Activated CD4-positive, CD25-positive, alpha-beta regulatory T cell treated with anti-CD3 and anti-CD28 coated beads, Interleukin-2, amount 50 U/mL, for 72 hours (primary cell): Measurements from ENCODE around the gene ADIPOQ.
"Not testable (repeated sequence)": the region's sequence is repeated elsewhere in the genome, so short reads cannot be mapped to it uniquely, and the experiment has no call there.

ENCODE experiments used
- DNase-seq: peaks from one replicate; pipeline ENCODE4 v3.0.0; 2021

Gene ADIPOQ

DNA sequence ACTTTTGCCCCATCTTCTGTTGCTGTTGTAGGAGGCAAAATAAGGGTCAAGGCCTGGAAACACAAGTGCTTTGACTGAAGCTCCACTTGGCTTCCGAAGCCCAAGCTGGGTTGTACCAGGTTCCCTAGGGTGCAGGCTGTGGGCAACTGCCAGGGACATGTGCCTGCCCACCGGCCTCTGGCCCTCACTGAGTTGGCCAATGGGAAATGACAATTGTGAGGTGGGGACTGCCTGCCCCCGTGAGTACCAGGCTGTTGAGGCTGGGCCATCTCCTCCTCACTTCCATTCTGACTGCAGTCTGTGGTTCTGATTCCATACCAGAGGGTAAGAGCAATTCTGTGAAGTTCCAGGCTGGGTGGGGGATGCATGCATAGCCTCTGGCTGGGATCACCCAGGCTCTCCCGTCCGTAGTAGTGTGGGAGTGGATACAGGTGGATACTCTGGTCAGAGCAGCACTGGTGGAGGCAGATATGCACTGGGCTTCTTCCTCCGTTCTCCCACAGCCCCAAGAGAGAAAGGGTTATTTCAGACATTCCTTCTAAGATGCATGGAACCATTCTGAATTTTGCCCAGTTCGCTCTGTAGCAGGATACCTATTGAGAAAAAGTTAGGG is at the start of gene ADIPOQ:
Gene ADIPOQ, plus strand, starts transcription at position 285 of the 613 bp plus-strand sequence. CDS start 10,349 bp downstream, outside the sequence.
- DNase-seq, result no peak

GRCh38 chr3:186798239-186798874 is 44.2 kb upstream of the ADIPOQ start:
- no peak for DNase-seq

- DNase-seq, result no peak
These were observed 42.2 kb upstream of the ADIPOQ start for GRCh38 chr3:186800285-186800684.

- DNase-seq, result no peak
These were observed 39.8 kb upstream of the ADIPOQ start for GRCh38 chr3:186802701-186803100.

DNA sequence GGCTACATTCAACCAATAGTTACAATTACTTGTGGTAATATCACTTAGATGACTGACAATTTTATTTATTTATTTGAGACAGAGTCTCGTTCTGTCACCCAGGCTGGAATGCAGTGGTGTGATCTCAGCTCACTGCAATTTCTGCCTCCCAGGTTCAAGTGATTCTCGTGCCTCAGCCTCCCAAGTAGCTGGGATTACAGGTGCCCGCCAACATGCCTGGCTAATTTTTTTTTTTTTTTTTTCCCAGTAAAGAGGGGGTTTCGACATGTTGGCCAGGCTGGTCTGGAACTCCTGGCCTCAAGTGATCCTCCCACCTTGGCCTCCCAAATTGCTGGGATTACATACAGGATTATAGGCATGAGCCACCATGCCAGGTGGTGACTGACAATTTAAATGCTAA is 39.1 kb upstream of the ADIPOQ start:
- DNase-seq, result not testable (repeated sequence)

GRCh38 chr3:186806089-186807055 is 36.1 kb upstream of the ADIPOQ start, which contains the start of gene RFC4:
TSS of gene RFC4 (minus strand) at chr3:186806482. CDS start at chr3:186804713, 1,769 bp downstream.
- peak; percentile 83 for DNase-seq

DNA sequence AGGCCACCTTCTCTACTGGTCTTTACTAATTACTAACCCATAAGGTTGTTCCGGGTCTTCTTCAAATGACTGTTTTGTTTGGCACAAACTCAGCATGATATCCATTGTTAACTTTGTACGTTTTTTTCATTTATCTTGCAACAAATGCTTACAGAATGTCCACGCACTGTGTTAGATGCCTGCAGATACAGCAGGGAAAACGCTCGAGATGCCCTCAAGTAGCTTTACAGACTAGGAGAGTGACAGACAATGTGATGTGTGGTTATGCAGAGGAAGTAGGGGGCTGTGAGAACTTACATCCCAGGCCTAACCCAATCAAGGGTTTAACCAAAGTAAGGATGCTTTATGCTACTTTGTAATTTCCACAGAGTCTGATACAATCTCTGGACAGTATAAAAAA is 35.3 kb upstream of the ADIPOQ start:
- DNase-seq, result no peak

- DNase-seq, result no peak
These were observed 32.0 kb upstream of the ADIPOQ start for GRCh38 chr3:186810336-186810996.

- DNase-seq, result not testable (repeated sequence)
These were observed 31.2 kb upstream of the ADIPOQ start for GRCh38 chr3:186811313-186811712.

GRCh38 chr3:186814100-186814499 is 28.4 kb upstream of the ADIPOQ start:
- no peak for DNase-seq

- no peak for DNase-seq
These were observed 27.1 kb upstream of the ADIPOQ start for GRCh38 chr3:186815435-186815834.

- no peak for DNase-seq
These were observed 24.0 kb upstream of the ADIPOQ start for GRCh38 chr3:186818516-186818915.

GRCh38 chr3:186818956-186819355 is 23.6 kb upstream of the ADIPOQ start:
- no peak for DNase-seq

DNA sequence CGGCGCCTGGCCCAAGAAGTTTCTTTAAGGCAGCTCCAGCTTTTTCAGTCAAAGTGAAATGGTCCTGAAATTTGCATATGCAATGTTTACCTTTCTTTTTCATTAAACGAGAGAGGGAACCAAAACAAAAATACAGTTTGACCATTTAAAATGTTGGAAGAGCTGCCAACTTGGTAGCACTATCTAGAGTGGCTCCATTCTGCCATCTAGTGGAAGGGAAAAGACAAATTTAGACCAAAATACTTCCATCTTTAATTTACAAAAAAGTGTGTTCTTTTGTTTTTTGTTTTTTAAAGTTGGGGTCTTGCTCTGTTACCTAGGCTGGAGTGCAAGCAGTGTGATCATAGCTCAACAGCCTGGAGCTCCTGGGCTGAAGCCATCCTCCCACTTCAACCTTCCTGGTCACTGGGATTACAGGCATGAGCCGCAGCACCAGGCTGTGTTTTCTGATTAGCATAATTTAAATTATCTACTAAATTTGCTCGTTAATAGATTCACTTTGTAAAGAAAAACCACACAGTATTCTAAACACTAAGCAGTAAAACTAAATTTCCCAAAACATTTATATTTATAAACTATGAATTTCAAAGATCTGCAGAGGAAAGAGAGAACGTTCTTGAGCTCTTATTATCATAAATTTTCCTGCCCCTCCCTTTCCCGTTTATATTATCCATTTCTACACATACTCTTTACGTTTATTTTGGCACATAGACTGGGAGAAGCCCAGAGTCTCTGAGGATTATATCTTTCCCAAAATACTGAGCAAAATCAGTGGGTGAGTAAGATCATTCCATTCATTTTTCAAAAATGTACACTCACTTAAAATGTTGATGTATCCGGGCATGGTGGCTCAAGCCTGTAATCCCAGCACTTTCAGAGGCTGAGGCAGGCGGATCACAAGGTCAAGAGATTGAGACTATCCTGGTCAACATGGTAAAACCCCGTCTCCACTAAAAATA is 20.8 kb upstream of the ADIPOQ start:
- DNase-seq, result no peak

DNA sequence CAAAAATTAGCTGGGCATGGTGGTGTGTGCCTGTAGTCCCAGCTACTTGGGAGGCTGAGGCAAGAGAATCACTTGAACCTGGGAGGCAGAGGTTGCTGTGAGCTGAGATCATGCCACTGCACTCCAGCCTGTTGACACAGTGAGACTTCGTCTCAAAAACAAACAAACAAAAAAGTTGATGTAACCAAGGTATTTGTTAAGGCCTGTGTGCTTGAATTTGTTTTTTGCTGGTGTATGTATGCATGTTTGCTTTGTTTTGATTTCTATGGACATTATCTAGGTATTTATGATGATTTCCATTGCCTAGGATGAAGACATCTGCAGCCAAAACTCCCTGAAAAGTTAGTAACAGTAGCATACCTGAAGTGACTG is 20.1 kb upstream of the ADIPOQ start:
- DNase-seq, result not testable (repeated sequence)

DNA sequence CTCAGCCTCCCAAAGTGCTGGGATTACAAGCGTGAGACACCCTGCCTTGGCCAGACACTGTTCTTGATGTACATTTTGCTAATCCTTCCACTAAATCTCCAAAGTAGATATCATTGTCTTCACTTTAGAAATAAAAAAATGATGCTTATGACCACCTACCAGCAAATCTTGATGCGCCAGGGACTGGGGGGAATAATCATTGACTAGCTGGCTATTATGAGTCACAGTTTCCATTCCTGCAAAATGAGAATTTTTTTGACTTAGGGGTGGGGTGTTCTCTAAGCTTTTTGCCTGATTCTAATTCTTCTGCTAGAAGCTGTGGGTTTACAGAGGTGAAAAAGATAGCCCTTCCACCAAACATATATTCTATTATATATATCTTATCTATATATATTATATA is 19.1 kb upstream of the ADIPOQ start:
- no peak for DNase-seq

- DNase-seq, result no peak
These were observed 17.9 kb upstream of the ADIPOQ start for GRCh38 chr3:186824430-186825139.

GRCh38 chr3:186825294-186825821 is 17.2 kb upstream of the ADIPOQ start:
- DNase-seq, result peak; percentile 37

GRCh38 chr3:186825872-186826409 is 16.6 kb upstream of the ADIPOQ start:
- no peak for DNase-seq

GRCh38 chr3:186826410-186826975 is 16.0 kb upstream of the ADIPOQ start:
- peak; percentile 37 for DNase-seq
